Activated CD8-positive, alpha-beta memory T cell treated with anti-CD3 and anti-CD28 coated beads, Interleukin-2, amount 50 U/mL, for 24 hours (primary cell): ENCODE results near the gene BIK.
"Not testable (repeated sequence)": the region's sequence is repeated elsewhere in the genome, so short reads cannot be mapped to it uniquely, and the experiment has no call there.

Experiments used
- DNase-seq: peaks from one replicate; pipeline ENCODE4 v3.0.0-alpha.2; 2020; ENCODE audit errors: extremely low read depth

BIK gene

GRCh38 chr22:43104950-43105349, 5.6 kb upstream of the BIK start:
- DNase-seq, result not testable (repeated sequence)

- DNase-seq, result no peak
These were observed 4.2 kb upstream of the BIK start for GRCh38 chr22:43106302-43106701.

- DNase-seq, result no peak
These were observed 1.0 kb upstream of the BIK start for GRCh38 chr22:43109511-43109910.

- no peak for DNase-seq
These were observed 568 bp upstream of the BIK start for GRCh38 chr22:43109921-43110443.

GRCh38 chr22:43110927-43111623, 525 bp downstream of the BIK start:
- no peak for DNase-seq

- DNase-seq, result no peak
These were observed 3.1 kb downstream of the BIK start for GRCh38 chr22:43113526-43114251.

- DNase-seq, result no peak
These were observed 4.4 kb downstream of the BIK start for GRCh38 chr22:43114958-43115357.

- no peak for DNase-seq
These were observed 6.4 kb downstream of the BIK start for GRCh38 chr22:43116932-43117331.

GRCh38 chr22:43118024-43118849, 7.7 kb downstream of the BIK start:
- DNase-seq, result no peak

GRCh38 chr22:43118953-43119458, 8.5 kb downstream of the BIK start:
- no peak for DNase-seq

GRCh38 chr22:43126501-43127165, 16.1 kb downstream of the BIK start:
- DNase-seq, result no peak

GRCh38 chr22:43127166-43127908, 16.8 kb downstream of the BIK start:
- DNase-seq, result no peak

- DNase-seq, result no peak
These were observed 17.6 kb downstream of the BIK start for GRCh38 chr22:43128116-43128515.

- DNase-seq, result no peak
These were observed 18.4 kb downstream of the BIK start for GRCh38 chr22:43128928-43129424.

- DNase-seq, result no peak
These were observed 19.2 kb downstream of the BIK start for GRCh38 chr22:43129426-43130425.

GRCh38 chr22:43131773-43132501, 21.4 kb downstream of the BIK start:
- DNase-seq, result no peak

GRCh38 chr22:43133401-43133800, 22.9 kb downstream of the BIK start:
- no peak for DNase-seq

GRCh38 chr22:43134553-43134952, 24.0 kb downstream of the BIK start:
- no peak for DNase-seq

GRCh38 chr22:43135565-43135964, 25.0 kb downstream of the BIK start:
- no peak for DNase-seq
